GM12878 (cell line): ENCODE data around the gene MBOAT2. TPM values are rescaled to one million over a fixed set of nuclear protein-coding genes. Genes with fewer than 3 reads are reported as not detected.

ENCODE experiments used
- ATAC-seq: fragments of 200-7000 bp; cut with Tn5 transposase; 3 replicates; pipeline ENCODE4 v1.9.1; 2020; ENCODE audit warnings: mild to moderate bottlenecking, moderate library complexity
- BruUV-seq: library from RNA; stranded (reverse); fragments of 400-500 nt; replicated peaks from 2 replicates; lab custom pipeline; 2021; lab: Mats Ljungman, UMichigan
- CTCF ChIA-PET: fragments of 300-600 bp; sonication (Branson Sonifier 250); formaldehyde crosslinking; extraction: SDS; loops from one replicate; lab custom pipeline; 2021; ENCODE audit warnings: inconsistent platforms; lab: Yijun Ruan, JAX
- POLR2A ChIA-PET: fragments of 350-600 bp; formaldehyde crosslinking; extraction: SDS; loops from one replicate; lab custom pipeline; 2021; ENCODE audit warnings: inconsistent platforms; lab: Charles Lee
- RAD21 ChIA-PET: fragments of 300-600 bp; sonication (Branson Sonifier 250); formaldehyde crosslinking; loops from one replicate; lab custom pipeline; 2023; ENCODE audit warnings: antibody characterized with exemption; ENCODE audit not compliant: unreplicated experiment; lab: Charles Lee
- SMC1A ChIA-PET: fragments of 300-600 bp; sonication (Branson Sonifier 250); formaldehyde crosslinking; loops from one replicate; lab custom pipeline; 2023; ENCODE audit not compliant: unreplicated experiment, uncharacterized antibody; lab: Charles Lee
- DNase-seq: peaks from one replicate; pipeline ENCODE4 v3.0.0-alpha.2; 2011; ENCODE audit warnings: low read depth, low spot score
- FAIRE-seq: peaks from 3 replicates; lab custom pipeline; 2011; peaks lifted over from hg19 to GRCh38; lab: Jason Lieb, UNC
- H2AFZ ChIP-seq: 2 replicates; pipeline ENCODE4 v1.6.0; 2011; ENCODE audit warnings: low read depth, low read length, control low read depth; ENCODE audit not compliant: control insufficient read depth
- H3K27ac ChIP-seq: 2 replicates; pipeline ENCODE4 v1.5.1; 2011; ENCODE audit warnings: control low read depth; ENCODE audit not compliant: control insufficient read depth, insufficient read depth
- H3K27me3 ChIP-seq, 2 experiments: replicated peaks in 1 of 2; 2 replicates each; pipeline versions ENCODE4 v1.6.0 to v1.6.1; 2011; ENCODE audit warnings: low read length in 1 of 2; ENCODE audit not compliant: control insufficient read depth in 2 of 2, insufficient read depth in 2 of 2
- H3K36me3 ChIP-seq, 2 experiments: 2 replicates each; pipeline ENCODE4 v1.5.1; 2011; ENCODE audit warnings: low read length in 1 of 2; ENCODE audit not compliant: control insufficient read depth in 2 of 2, insufficient read depth in 2 of 2
- H3K4me1 ChIP-seq: 2 replicates; pipeline ENCODE4 v1.6.1; 2011; ENCODE audit warnings: mild to moderate bottlenecking, low read length, moderate library complexity, mixed read lengths; ENCODE audit not compliant: control insufficient read depth, insufficient read depth
- H3K4me2 ChIP-seq: 2 replicates; pipeline ENCODE4 v1.6.0; 2011; ENCODE audit warnings: control low read depth; ENCODE audit not compliant: control insufficient read depth, insufficient read depth
- H3K4me3 ChIP-seq: fragments of 200-600 bp; sonication (generic); 2 replicates; pipeline ENCODE4 v1.5.1; 2016
- H3K79me2 ChIP-seq: 2 replicates; pipeline ENCODE4 v1.6.0; 2011; ENCODE audit warnings: low read length; ENCODE audit not compliant: control insufficient read depth, insufficient read depth
- H3K9ac ChIP-seq: 2 replicates; pipeline ENCODE4 v1.8.0; 2011; ENCODE audit warnings: low read length, control low read depth, mixed read lengths; ENCODE audit not compliant: control insufficient read depth, insufficient read depth
- H3K9me3 ChIP-seq: replicated peaks from 3 replicates; pipeline ENCODE4 v1.5.1; 2011; ENCODE audit warnings: mild to moderate bottlenecking, low read length; ENCODE audit not compliant: control insufficient read depth, insufficient read depth
- H4K20me1 ChIP-seq: 2 replicates; pipeline ENCODE4 v1.6.0; 2011; ENCODE audit not compliant: control insufficient read depth, insufficient read depth
- ATF7 ChIP-seq: fragments of 450-650 bp; IDR thresholded peaks from 2 replicates; pipeline ENCODE4 v1.6.1; 2016; ENCODE audit warnings: low read depth, mild to moderate bottlenecking
- BCL11A ChIP-seq: IDR thresholded peaks from 2 replicates; pipeline ENCODE4 v1.6.1; 2011; ENCODE audit warnings: low read depth, low read length
- BCLAF1 ChIP-seq: fragments of 450-650 bp; IDR thresholded peaks from 2 replicates; pipeline ENCODE4 v1.6.1; 2017; ENCODE audit warnings: antibody characterized with exemption, mild to moderate bottlenecking, moderate library complexity
- CBFB ChIP-seq: IDR thresholded peaks from 2 replicates; pipeline ENCODE4 v1.6.1; 2016; ENCODE audit warnings: antibody characterized with exemption, low read depth
- CHD4 ChIP-seq: fragments of 200-600 bp; sonication (generic); IDR thresholded peaks from 2 replicates; pipeline ENCODE4 v1.6.1; 2016; ENCODE audit warnings: mild to moderate bottlenecking
- FOXM1 ChIP-seq: IDR thresholded peaks from 2 replicates; pipeline ENCODE4 v1.6.1; 2012; ENCODE audit warnings: low read depth, mild to moderate bottlenecking, inconsistent platforms, low read length, moderate library complexity
- GATAD2B ChIP-seq: fragments of 450-650 bp; conservative IDR thresholded peaks from 2 replicates; pipeline ENCODE4 v1.6.1; 2017; ENCODE audit warnings: low read depth, mild to moderate bottlenecking, moderate library complexity
- HDGF ChIP-seq: fragments of 450-650 bp; IDR thresholded peaks from 2 replicates; pipeline ENCODE4 v1.6.1; 2016; ENCODE audit warnings: antibody characterized with exemption
- RFX5 ChIP-seq: IDR thresholded peaks from 2 replicates; pipeline ENCODE4 v1.6.1; 2011; ENCODE audit warnings: low read depth, low read length, improper control_type of control experiment
- RUNX3 ChIP-seq: IDR thresholded peaks from 2 replicates; pipeline ENCODE4 v1.6.1; 2012; ENCODE audit warnings: low read length, inconsistent platforms
- STAT1 ChIP-seq: fragments of 450-650 bp; conservative IDR thresholded peaks from 2 replicates; pipeline ENCODE4 v1.6.1; 2014; ENCODE audit warnings: antibody characterized with exemption, mild to moderate bottlenecking
- ZZZ3 ChIP-seq: IDR thresholded peaks from 2 replicates; pipeline ENCODE4 v1.6.1; 2011; ENCODE audit warnings: low read depth; ENCODE audit not compliant: control insufficient read depth, insufficient read length
- WGBS: methylation state at CpG from one replicate; pipeline ENCODE4 v1.1.6; 2016; ENCODE audit warnings: low lambda C conversion rate; ENCODE audit not compliant: insufficient replicate concordance, insufficient coverage; ENCODE audit errors: missing lambda C conversion rate; 5-methylcytosine and 5-hydroxymethylcytosine counted together
- in situ Hi-C: fragments of 300-500 bp; cut with MboI; formaldehyde crosslinking; loops from 9 replicates; pipeline ENCODE4 v1.14.3; 2018; ENCODE audit warnings: mixed read lengths
- intact Hi-C: fragments of 100-400 bp; cut with micrococcal nuclease; formaldehyde crosslinking; loops from one replicate; pipeline ENCODE4 v1.14.2; 2022; ENCODE audit not compliant: unreplicated experiment
- polyA plus RNA-seq, 11 experiments: library from polyadenylated mRNA; depleted of rRNA in 4 of 11; unstranded in 6 of 11; stranded (reverse) in 5 of 11; fragments of >200 nt; fragmentation: Nextera tagmentation in 4 of 11; fragmentation: Illumina TruSeq in 1 of 11; extraction: Ambion mirVana in 4 of 11; extraction: Trizol in 1 of 11; gene quantifications; 1 replicate in 1 of 11; 2 replicates in 10 of 11; pipeline versions ENCODE4 v1.2.1 to v1.2.3, GENCODE V29; 2011 to 2016; ENCODE audit warnings: inconsistent platforms in 2 of 11, missing spikeins in 2 of 11, low read depth in 1 of 11
- total RNA-seq, 4 experiments: library from RNA; depleted of rRNA in 3 of 4; stranded (reverse); fragments of >200 nt in 3 of 4; fragmentation: Illumina TruSeq in 1 of 4; extraction: Trizol in 1 of 4; gene quantifications; 2 replicates each; pipeline versions ENCODE4 v1.2.1 to v1.2.3, GENCODE V29; 2013 to 2021

MBOAT2 gene
- total and polyA plus RNA-seq, 10 of the 15 experiments (the other 5 are each of a cell fraction or from before 2014, with no cell fraction given): 0.08 to 40.6 (median 1.8) TPM

DNA sequence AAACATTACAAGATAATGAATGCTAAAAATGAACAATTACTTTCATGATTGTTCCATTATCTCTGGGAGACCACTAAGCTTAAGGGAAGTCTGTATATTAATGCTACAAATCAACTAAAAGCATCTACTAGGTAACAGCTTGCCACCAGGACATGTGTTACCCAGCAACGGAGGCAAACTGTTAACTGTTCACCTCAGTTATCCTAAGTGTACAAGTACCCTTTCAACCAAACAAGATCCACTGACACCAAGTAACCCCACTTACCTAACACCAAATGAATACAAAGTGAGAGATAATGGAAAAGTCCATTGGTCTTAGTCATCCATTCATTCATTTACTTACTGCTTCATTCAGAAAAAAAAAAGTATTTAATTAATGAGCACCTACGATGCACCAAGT, 111.4 kb downstream of the MBOAT2 start:
- in situ Hi-C loops (no loop called here), intact Hi-C loops (no loop called here)
- no peaks in the 10 kb centered on the region; the same call in 2 of the 3 replicates for H3K9me3 ChIP-seq
- no TSS peak for BruUV-seq
- CTCF ChIA-PET: interaction anchor here (0.8 to 1.2 kb wide), 2 partner anchors 11 to 222 kb away, joined by 3 to 4 read pairs; no protein-coding TSS in a partner anchor
- no peak overlapping the region for H3K4me2 ChIP-seq
- H2AFZ ChIP-seq: no peak overlapping the region
- FAIRE-seq: no peak
- no peak overlapping the region for H3K27ac ChIP-seq
- 62% methylated on average over 2 of the region's 2 CpGs for WGBS
- POLR2A ChIA-PET: interaction anchor here (0.6 kb wide), 1 partner anchor 13 kb away, joined by 3 read pairs; no protein-coding TSS in a partner anchor
- no peak for DNase-seq
- no peak for ATAC-seq
- no peaks in the 10 kb centered on the region for H3K79me2 ChIP-seq
- no peak for TF ChIP-seq CBFB
- no peak for TF ChIP-seq HDGF
- TF ChIP-seq BCL11A: no peak
- TF ChIP-seq ZZZ3: no peak
- TF ChIP-seq BCLAF1: no peak
- no peak for TF ChIP-seq STAT1
- TF ChIP-seq RUNX3: no peak
- no peak for TF ChIP-seq FOXM1
- TF ChIP-seq GATAD2B: no peak
- TF ChIP-seq CHD4: no peak
- TF ChIP-seq RFX5: no peak
- TF ChIP-seq ATF7: no peak
- no peak overlapping the region for H3K4me3 ChIP-seq
- H3K9ac ChIP-seq: no peak overlapping the region
- H3K27me3 ChIP-seq: no peaks in the 10 kb centered on the region
- no peaks in the 10 kb centered on the region for H3K4me1 ChIP-seq
- RAD21 ChIA-PET: interaction anchor here (1.3 kb wide), 1 partner anchor 200 kb away, joined by 3 read pairs; no protein-coding TSS in a partner anchor
- SMC1A ChIA-PET: interaction anchor here (1.0 to 1.7 kb wide), 5 partner anchors 10 to 93 kb away, joined by 3 to 6 read pairs (median 4); no protein-coding TSS in a partner anchor
- no peaks in the 10 kb centered on the region for H4K20me1 ChIP-seq
- no peaks in the 10 kb centered on the region for H3K36me3 ChIP-seq
